OCI-LY3 (cell line): Measurements from ENCODE around the gene EPG5.

Source experiments
- EZH2phosphoT487 ChIP-seq: fragments of 200-600 bp; shearing (Covaris generic); IDR thresholded peaks from 2 replicates; pipeline ENCODE4 v1.6.1; 2018; ENCODE audit warnings: antibody characterized with exemption, mixed run types, low read depth
- TF ChIP-seq, protein P1 (sequence below): fragments of 200-600, 300-600 bp; sonication (generic); IDR thresholded peaks from 2 replicates; pipeline ENCODE4 v1.5.1; 2014; ENCODE audit warnings: antibody characterized with exemption, low read length, low read depth

DNA sequence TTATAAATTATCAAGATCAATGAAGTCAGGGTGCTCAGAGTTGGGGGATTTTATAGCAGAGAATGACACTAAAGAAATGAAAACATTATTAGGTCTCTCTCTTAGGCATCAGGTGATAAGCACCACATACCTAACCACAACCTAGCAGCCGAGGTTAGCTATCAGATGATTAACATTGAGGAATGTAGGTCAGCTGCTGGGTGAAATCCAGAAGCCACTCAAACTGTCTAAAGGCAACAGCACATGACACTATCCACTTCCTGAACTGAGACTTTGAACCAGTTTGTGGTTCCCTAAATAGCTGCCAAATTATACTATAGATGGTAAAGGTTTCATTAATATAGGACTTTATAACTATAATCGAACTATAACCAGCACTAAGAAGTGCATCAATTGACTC lies 4.7 kb downstream of the EPG5 start:
- TF ChIP-seq, protein P1, sequence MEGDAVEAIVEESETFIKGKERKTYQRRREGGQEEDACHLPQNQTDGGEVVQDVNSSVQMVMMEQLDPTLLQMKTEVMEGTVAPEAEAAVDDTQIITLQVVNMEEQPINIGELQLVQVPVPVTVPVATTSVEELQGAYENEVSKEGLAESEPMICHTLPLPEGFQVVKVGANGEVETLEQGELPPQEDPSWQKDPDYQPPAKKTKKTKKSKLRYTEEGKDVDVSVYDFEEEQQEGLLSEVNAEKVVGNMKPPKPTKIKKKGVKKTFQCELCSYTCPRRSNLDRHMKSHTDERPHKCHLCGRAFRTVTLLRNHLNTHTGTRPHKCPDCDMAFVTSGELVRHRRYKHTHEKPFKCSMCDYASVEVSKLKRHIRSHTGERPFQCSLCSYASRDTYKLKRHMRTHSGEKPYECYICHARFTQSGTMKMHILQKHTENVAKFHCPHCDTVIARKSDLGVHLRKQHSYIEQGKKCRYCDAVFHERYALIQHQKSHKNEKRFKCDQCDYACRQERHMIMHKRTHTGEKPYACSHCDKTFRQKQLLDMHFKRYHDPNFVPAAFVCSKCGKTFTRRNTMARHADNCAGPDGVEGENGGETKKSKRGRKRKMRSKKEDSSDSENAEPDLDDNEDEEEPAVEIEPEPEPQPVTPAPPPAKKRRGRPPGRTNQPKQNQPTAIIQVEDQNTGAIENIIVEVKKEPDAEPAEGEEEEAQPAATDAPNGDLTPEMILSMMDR: no peak
- TF ChIP-seq EZH2phosphoT487: no peak
